GM23338 (cell line): Measurements from ENCODE around the gene PTPRA. TPM values are rescaled to one million over a fixed set of nuclear protein-coding genes. Genes with fewer than 3 reads are reported as not detected.

Experiments
- ATAC-seq: fragments of 200-7000 bp; cut with Tn5 transposase; 3 replicates; pipeline ENCODE4 v1.9.1; 2020
- DNase-seq: peaks from one replicate; pipeline ENCODE4 v3.0.0-alpha.2; 2015; ENCODE audit warnings: low spot score
- H2AFZ ChIP-seq: fragments of 200-600 bp; sonication (generic); 2 replicates; pipeline ENCODE4 v1.8.0; 2016; ENCODE audit warnings: antibody characterized with exemption, mild to moderate bottlenecking, moderate library complexity
- H3F3A ChIP-seq: fragments of 200-600 bp; sonication (generic); replicated peaks from 2 replicates; pipeline ENCODE4 v1.8.0; 2017; ENCODE audit warnings: antibody characterized with exemption, mixed run types, low read depth
- H3K27ac ChIP-seq: fragments of 200-600 bp; sonication (generic); 2 replicates; pipeline ENCODE4 v1.6.1; 2016; ENCODE audit warnings: low read depth
- H3K27me3 ChIP-seq: fragments of 200-600 bp; sonication (generic); 2 replicates; pipeline ENCODE4 v1.8.0; 2016; ENCODE audit warnings: mild to moderate bottlenecking, mixed run types, moderate library complexity; ENCODE audit not compliant: insufficient read depth
- H3K36me3 ChIP-seq: fragments of 200-600 bp; sonication (generic); 2 replicates; pipeline ENCODE4 v1.8.0; 2016; ENCODE audit warnings: mild to moderate bottlenecking; ENCODE audit not compliant: insufficient read depth
- H3K4me1 ChIP-seq: fragments of 200-600 bp; sonication (generic); 2 replicates; pipeline ENCODE4 v1.8.0; 2016; ENCODE audit warnings: mild to moderate bottlenecking, moderate library complexity; ENCODE audit not compliant: insufficient read depth
- H3K4me2 ChIP-seq: fragments of 200-600 bp; sonication (generic); 2 replicates; pipeline ENCODE4 v1.7.1; 2017; ENCODE audit warnings: mixed run types
- H3K4me3 ChIP-seq: fragments of 200-600 bp; sonication (generic); 2 replicates; pipeline ENCODE4 v1.6.1; 2016; ENCODE audit warnings: mixed run types
- H3K79me2 ChIP-seq: fragments of 200-600 bp; sonication (generic); replicated peaks from 2 replicates; pipeline ENCODE4 v1.8.0; 2017; ENCODE audit warnings: mild to moderate bottlenecking; ENCODE audit not compliant: insufficient read depth
- H3K9me2 ChIP-seq: fragments of 200-600 bp; sonication (generic); 2 replicates; pipeline ENCODE4 v1.8.0; 2017; ENCODE audit not compliant: insufficient read depth
- H4K20me1 ChIP-seq: fragments of 200-600 bp; sonication (generic); replicated peaks from 2 replicates; pipeline ENCODE4 v1.8.0; 2017; ENCODE audit warnings: mild to moderate bottlenecking; ENCODE audit not compliant: insufficient read depth
- H3K27ac Mint-ChIP-seq: 2 replicates; pipeline ENCODE4 v1.8.0; 2020; ENCODE audit warnings: inconsistent platforms, mild to moderate bottlenecking, moderate library complexity, mixed read lengths
- H3K27me3 Mint-ChIP-seq: 3 replicates; pipeline ENCODE4 v1.8.0; 2022; ENCODE audit warnings: low read depth, mild to moderate bottlenecking, moderate library complexity, mixed read lengths, inconsistent platforms; ENCODE audit not compliant: insufficient read depth, poor library complexity
- H3K36me3 Mint-ChIP-seq: 3 replicates; pipeline ENCODE4 v1.8.0; 2021; ENCODE audit warnings: low read depth, mild to moderate bottlenecking, inconsistent platforms, moderate library complexity, mixed read lengths
- H3K4me1 Mint-ChIP-seq: 3 replicates; pipeline ENCODE4 v1.8.0; 2020; ENCODE audit warnings: mild to moderate bottlenecking, inconsistent platforms, mixed read lengths
- H3K4me3 Mint-ChIP-seq: 3 replicates; pipeline ENCODE4 v1.8.0; 2021; ENCODE audit warnings: moderate library complexity, mild to moderate bottlenecking, inconsistent platforms, mixed read lengths
- H3K9me3 Mint-ChIP-seq: 3 replicates; pipeline ENCODE4 v1.8.0; 2020; ENCODE audit warnings: moderate library complexity, mild to moderate bottlenecking, inconsistent platforms, mixed read lengths
- CTCF ChIP-seq, 2 experiments: fragments of 200-600 bp in 1 of 2; sonication (generic) in 1 of 2; conservative IDR thresholded peaks; 2 replicates each; pipeline versions ENCODE4 v1.5.1 to v1.6.1; 2016 to 2017; ENCODE audit warnings: antibody characterized with exemption in 2 of 2, low read depth in 2 of 2, mild to moderate bottlenecking in 2 of 2, moderate library complexity in 1 of 2
- EZH2 ChIP-seq: fragments of 200-600 bp; sonication (generic); IDR thresholded peaks from one replicate; pipeline ENCODE4 v1.8.0; 2017; ENCODE audit warnings: antibody characterized with exemption, mild to moderate bottlenecking, low read depth; ENCODE audit not compliant: unreplicated experiment
- JUNB ChIP-seq: IDR thresholded peaks from one replicate; pipeline ENCODE4 v1.6.1; 2016; ENCODE audit warnings: antibody characterized with exemption; ENCODE audit not compliant: unreplicated experiment
- NANOG ChIP-seq: IDR thresholded peaks from 2 replicates; pipeline ENCODE4 v1.6.1; 2016; ENCODE audit warnings: antibody characterized with exemption, borderline replicate concordance
- POLR2AphosphoS5 ChIP-seq: IDR thresholded peaks from 2 replicates; pipeline ENCODE4 v1.6.1; 2016; ENCODE audit warnings: antibody characterized with exemption, low read depth
- STAT1 ChIP-seq: IDR thresholded peaks from one replicate; pipeline ENCODE4 v1.6.1; 2016; ENCODE audit warnings: antibody characterized with exemption; ENCODE audit not compliant: unreplicated experiment
- ZNF114 ChIP-seq: fragments of 250-450 bp; sonication (Bioruptor Pico); IDR thresholded peaks from 2 replicates; pipeline ENCODE4 v1.5.0; 2020; ENCODE audit warnings: mild to moderate bottlenecking, moderate library complexity
- ZNF462 ChIP-seq: fragments of 250-450 bp; sonication (Bioruptor Pico); IDR thresholded peaks from 2 replicates; pipeline ENCODE4 v1.5.0; 2020; ENCODE audit warnings: mild to moderate bottlenecking, moderate library complexity
- polyA plus RNA-seq: library from polyadenylated mRNA; unstranded; fragments of >200 nt; fragmentation: Nextera tagmentation; extraction: Ambion mirVana; gene quantifications from 2 replicates; pipeline ENCODE4 v1.2.1, GENCODE V29; 2016
- total RNA-seq: library from RNA; depleted of rRNA; stranded (reverse); fragments of >200 nt; shearing (Covaris generic); gene quantifications from 2 replicates; pipeline ENCODE4 v1.2.3, GENCODE V29; 2014

The PTPRA gene
- total and polyA plus RNA-seq, 2 experiments from 2014 or later, result 37.8 to 39.3 TPM

GRCh38 chr20:2837221-2837960 lies 35.9 kb upstream of the PTPRA start (continued):
- TF ChIP-seq CTCF (conservative IDR thresholded peaks at IDR 0.05; ENCODE audit: low read depth in 2 of 2) (no peak), POLR2AphosphoS5 (no peak), STAT1 (no peak), ZNF114 (no peak)

GRCh38 chr20:2838170-2838797 lies 35.0 kb upstream of the PTPRA start:
- H3K4me1 ChIP-seq, result no peaks in the 10 kb centered on the region
- no peaks in the 10 kb centered on the region for H4K20me1 ChIP-seq
- DNase-seq (no peak), ATAC-seq (no peak)
- no peak overlapping the region; the same call in 2 of the 3 replicates for H3K4me3 Mint-ChIP-seq
- no peak overlapping the region for H3K4me2 ChIP-seq
- peaks cover 4% of the 10 kb centered on the region for H3K36me3 Mint-ChIP-seq
- peaks cover 5% of the 10 kb centered on the region; the same call in 2 of the 3 replicates for H3K9me3 Mint-ChIP-seq
- TF ChIP-seq NANOG (no peak), STAT1 (no peak), JUNB (no peak), ZNF462 (no peak), EZH2 (no peak), ZNF114 (no peak)
- peaks cover 22% of the 10 kb centered on the region for H3K27me3 ChIP-seq
- no peak overlapping the region for H3K27ac Mint-ChIP-seq
- no peak overlapping the region for H3K27ac ChIP-seq
- no peaks in the 10 kb centered on the region for H3F3A ChIP-seq
- H3K9me2 ChIP-seq, result no peaks in the 10 kb centered on the region
- peaks cover 21% of the 10 kb centered on the region for H3K27me3 Mint-ChIP-seq
- H3K4me3 ChIP-seq, result no peak overlapping the region
- peaks cover 5% of the 10 kb centered on the region for H3K4me1 Mint-ChIP-seq
- no peak overlapping the region for H2AFZ ChIP-seq
- H3K79me2 ChIP-seq, result no peaks in the 10 kb centered on the region
- H3K36me3 ChIP-seq, result no peaks in the 10 kb centered on the region
